HG02798 (cell line): ENCODE measurements around the gene KLC1.

ENCODE experiments used
- ATAC-seq: cut with Tn5 transposase; IDR thresholded peaks from one replicate; pipeline ENCODE4 v1.9.1; 2021; ENCODE audit warnings: mild to moderate bottlenecking; ENCODE audit not compliant: unreplicated experiment, poor library complexity

KLC1 gene

DNA sequence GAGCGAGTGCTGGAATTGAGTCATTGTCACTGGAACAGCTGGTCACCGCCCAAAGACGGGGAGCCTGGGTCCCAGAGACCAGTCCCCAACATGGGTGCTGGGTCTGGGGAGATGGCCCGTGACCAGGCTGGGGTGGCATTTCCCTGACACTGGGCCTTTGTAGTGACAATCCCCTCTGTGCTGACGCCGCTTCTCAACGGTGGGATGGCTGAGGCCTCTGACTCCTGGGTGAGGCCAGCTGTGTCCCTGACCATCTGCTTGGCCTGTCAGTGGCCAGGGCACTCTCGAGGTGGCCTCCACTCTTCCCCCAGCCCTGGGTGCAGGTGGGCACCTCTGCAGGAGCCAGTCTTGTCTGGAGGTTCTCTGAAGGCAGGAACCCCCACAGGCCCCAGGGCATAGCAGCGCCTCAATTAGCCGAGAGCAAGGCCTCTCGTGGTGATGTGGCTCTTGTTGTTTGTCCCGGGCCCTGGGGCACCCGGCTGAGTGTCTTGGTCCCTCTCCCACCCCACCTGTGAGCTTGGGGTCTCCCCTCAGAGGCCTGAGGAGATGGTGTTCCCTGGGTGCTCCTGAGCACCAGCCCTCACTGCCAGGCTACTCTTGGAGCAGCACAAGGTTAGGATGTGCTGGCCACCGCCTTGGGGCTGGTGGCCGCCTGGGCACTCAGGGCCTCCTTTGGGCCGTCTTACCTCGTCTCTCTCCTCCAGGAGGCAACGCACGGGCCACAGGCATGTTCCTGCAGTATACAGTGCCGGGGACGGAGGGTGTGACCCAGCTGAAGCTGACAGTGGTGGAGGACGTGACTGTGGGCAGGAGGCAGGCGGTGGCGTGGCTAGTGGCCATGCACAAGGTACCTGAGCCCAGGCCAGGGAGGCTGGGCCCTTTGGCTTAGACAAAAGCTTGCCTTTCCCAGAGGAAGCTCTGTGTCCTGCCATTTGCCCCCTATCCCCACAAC is 103.2 kb downstream of the KLC1 start:
- ATAC-seq, result no peak

DNA sequence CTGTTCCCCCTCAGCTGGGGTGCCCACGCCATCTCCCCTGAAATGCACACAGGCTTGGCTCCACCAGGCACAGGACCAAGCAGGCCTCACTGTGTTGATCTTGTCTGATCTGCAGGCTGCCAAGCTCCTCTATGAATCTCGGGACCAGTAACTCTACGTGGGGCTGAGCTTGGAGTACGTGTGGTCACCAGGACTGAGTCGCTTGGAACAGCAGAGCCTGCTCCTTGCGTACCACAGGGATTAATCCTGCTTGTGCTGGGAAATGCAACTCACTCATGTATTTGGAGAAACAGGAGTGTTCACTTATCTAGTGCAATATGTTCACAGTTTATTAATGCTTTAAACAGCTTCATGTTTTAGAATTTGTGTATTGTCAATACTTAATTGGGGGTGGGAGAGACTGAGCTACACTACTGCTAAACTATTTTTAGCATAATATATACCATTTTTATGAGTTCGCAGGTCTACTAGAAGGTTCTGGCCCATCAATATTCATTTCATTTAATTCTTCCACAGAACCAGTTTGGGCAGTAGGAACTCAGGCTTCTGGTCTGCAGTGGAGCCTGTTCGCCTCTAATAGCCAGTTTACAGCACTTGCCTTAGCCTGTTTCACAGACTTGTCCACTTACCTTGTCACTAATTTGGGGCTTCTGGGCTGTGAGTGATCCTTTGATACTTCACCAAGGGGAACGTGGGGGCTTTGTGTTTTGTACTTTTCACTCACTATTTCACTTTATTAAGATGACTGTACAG is 104.0 kb downstream of the KLC1 start:
- ATAC-seq, result no peak

DNA sequence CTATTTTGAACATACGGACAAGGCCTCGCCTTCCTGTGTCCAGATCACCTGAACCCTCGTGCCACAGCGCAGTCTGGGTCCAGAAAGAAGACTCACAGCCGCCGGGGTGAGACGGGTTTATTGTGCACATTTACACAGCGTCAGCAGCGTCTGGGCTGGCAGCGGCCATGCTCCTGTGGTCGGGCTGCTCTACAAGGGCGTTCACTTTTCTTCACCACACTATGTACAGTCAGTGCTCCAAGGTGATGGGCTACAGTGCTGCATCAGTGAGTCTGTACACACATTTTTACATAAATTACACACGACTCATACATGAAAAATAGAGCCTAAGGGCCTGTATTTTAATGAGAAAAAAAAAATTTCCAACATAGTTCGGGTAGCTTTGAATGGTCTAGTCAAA is 104.6 kb downstream of the KLC1 start:
- ATAC-seq, result no peak

DNA sequence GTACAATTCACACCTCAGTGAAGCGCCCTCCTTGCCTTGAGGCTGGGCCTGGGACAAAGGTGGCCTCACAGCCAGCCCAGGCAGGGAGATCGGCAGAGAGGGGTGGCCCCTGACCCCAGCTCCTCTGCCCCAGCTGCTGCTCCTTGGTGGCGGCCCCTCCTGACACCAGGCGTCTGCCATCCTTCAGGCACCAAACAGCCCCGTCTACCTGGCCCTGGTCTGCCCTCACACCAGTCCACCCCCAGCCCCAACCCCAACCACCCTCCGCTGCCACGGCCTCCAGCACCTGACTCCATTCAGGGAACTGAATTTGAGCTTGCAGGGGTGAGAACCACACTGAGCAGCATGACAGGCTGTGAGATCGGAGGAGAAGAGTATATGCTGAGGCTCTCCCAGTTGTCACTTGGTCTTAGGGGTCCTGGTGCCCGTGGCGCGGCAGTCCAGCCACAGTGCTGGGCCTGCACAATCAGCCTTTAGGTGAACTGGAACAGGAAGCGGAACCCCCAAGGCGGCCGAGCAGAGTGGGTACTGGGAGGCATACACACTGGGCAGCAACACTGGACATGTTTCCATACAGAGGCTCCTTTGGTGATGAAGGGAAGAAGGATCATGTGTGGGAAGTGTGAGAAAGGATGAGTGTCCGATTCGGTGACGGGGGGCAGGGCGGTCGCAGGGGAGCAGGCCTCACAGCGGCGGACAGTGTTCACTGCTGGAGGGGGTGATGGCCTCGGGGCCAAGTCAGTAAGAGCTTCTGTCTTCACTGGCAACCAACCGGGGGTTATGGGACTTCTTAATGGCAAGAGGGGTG is 105.3 kb downstream of the KLC1 start:
- ATAC-seq, result no peak

DNA sequence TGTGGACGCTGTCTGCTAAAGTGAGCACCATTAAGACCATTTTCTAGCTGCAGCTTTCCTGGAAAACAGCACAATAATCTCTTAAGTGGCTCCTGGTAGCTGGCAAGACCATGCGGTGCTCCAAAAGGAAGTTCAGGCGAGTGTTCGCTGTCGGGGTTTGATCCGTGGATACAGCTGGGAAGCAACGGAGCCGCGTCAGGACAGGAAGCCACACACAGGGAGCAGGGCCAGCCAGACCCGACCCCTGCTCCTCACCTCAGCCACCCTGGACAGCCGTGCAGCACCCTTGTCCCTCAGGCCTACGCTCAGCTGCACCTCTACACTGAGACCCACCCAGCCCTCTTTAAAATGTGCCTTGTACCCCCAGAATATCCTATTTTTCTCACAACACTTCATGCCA is 106.0 kb downstream of the KLC1 start:
- ATAC-seq, result no peak

DNA sequence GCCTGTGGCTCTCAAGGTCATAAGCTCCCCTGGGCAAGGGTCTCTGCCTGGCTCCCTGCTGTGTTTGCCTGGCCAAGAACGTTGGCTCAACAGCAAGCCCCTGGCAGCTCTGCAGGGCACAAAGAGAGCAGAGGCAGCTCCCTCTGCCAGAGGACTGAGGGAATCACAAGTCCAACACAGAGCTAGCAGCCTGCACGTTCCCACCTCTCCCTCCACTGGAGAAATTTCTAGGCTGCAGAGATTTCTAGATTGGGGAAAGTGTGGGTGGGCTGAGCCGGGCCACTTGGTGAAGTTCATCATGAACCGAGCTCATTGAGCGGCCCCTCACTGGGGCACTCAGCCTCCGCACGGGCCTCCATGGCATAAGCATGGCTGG is 106.4 kb downstream of the KLC1 start:
- no peak for ATAC-seq

DNA sequence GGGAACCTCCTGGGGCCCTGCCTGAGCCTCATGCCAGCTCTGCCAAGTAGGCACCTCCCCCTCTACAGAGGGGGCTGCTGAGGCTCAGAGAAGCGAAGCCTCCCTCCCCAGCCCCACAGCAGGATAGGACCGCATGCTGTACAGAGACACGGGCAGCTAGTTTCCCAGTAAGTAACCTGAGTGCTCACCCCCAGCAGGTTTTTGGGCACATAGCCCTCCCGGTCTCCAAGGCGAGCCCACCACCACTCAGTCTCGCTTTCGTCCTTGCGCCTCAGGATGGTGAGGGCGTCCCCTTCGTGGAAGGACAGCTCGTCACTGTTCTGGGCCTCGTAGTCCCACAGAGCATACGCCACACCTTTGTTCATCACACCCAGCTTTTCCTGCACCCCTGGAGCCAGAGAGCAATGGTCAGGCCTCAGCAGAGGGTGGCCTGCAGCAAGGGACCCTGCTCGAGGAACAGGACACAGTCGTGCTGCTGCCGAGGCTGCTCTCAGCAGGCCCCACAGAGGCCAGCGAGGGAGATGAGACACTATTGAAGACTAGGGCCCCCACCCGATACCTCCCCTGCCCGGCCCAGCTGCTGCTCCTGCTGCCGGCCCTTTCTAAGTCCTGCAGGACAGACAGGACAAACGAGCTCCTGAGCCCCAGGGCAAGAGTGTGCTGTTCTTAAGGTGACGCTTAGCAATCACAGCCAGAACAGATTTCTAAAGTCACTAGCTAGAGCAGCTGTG is 107.0 kb downstream of the KLC1 start:
- ATAC-seq, result no peak

DNA sequence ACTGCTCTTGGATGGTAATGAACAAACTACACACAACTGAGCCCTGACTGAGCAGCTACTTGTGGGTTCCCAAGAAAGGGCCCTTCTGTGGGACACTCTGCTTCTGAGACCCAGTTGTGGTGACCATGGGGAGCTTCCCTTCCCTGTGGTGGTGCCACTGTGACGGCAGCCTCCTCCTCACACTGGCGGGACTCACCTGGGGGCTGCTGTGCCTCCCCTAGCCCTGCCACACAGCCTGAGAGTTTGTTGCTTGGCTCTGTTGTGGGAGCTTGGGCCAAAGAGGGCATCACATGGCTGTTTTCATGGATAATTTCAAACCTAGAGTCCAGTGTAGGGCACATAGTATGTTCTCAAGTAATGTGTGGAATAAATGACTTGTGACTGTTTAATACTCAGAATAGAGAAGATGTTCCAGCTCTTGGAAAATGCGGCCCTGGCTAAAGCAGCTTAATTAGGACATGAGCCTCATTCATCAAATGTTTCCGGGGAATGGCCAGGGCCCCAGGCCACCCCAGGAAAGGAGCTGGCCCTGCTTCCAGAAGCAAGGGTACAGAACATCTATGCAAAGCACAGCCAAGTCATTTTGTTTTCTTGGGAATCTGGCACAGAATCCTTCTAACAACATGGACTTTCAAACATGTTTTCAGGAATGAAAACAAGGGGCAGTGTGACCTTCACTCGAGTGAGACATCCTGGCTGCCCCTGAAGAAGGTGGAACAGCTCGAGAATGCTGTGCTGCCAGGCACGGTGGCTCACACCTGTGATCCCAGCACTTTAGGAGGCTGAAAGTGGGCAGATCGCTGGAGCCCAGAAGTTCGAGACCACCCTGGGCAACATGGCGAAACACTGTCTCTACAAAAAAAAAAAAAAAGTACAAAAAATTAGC is 107.8 kb downstream of the KLC1 start:
- ATAC-seq, result no peak

DNA sequence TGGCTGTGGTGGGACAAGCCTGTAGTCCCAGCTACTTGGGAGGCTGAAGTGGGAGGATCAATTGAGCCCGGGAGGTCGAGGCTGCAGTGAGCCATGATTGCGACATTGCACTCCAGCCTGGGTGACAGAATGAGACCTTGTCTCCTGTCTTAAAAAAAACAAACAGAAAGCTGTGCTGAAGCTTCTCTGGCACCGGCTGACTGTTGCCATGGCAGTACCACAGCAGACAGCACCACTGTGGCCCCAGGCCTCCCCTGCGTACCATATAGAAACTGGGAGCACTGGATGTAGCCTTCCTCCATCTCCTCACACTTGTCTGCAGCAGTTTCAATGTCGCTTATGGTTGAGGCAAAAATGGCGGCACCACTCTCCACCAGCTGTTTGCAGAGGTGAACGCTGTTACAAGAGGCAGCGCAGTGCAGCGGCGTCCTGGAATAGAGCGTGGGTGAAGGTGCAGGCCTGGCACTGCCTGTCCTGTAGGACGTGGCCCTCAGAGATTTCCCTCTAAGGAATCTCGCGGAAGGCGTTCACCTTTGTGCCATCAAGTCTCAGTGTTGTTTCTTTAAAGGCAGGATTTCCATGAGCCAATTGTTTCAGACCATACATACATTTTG is 108.5 kb downstream of the KLC1 start:
- no peak for ATAC-seq

DNA sequence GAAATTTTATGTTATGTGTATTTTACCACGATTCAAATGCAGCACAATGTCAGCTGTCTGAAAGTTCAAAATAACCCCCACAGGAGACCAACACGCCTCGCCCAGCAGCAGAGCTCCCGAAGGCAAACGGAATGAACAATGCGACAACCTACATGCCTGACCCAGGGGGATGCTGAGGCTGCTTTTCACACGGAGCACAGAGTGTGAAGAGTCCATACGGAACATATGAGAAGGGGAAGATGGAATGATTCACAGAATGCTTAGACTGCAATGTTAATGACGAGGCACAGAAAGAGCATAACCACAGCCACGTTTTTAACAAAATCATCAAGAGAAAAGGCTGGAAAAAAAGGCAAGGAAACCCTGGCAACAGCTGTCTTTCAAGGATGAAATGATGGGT is 109.2 kb downstream of the KLC1 start:
- ATAC-seq, result no peak

DNA sequence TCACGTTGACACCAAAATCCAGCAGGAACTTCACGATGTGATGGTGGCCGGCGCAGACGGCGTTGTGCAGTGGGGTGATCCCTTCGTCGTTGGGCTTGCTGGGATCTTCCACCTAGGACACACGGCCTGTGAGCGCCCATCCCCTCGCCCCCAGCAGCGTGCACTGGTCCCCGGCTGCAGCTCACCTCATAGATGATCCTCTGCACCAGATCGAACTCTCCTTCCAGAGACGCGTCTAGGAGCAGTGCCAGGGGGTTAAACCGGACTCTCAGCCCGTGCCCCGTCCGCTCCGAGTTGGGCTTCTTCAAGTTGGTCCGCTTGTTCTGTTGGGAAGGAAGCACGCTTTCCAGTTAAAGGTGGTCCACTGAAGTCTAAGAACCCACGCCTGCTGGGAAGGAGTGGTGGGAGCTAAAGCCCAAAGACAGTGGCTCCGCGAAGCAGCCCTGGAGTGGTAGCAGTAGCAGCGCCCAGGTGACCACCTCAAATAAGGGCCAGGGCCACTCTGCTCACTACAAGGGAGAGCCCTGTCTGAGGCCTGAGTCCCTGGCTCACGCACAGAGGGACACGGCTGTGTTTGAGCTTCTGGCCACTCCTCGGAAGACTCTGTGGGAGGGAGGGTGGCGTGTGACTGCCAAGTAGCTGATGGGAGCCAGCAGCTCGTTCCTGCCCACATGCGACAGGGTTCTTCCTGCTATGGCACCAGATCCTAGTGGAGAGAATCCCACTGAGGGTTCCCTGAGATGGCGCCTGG is 109.9 kb downstream of the KLC1 start:
- ATAC-seq, result no peak

DNA sequence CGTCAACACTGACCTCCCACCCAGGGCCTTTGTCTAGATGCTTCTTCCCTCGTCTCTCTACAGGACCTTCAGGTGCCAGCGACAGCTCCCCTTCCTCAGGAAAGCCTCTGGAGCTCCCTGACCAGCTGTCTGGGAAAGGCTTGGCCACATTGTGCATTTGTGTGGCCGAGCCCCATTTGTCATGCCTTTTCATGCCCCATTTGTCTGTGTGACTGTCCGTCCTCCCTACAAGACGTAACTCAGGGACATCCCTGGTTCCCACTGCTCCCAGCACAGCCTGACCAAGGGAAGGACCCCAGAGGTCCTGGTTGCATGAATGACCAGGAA is 110.4 kb downstream of the KLC1 start:
- ATAC-seq, result no peak

DNA sequence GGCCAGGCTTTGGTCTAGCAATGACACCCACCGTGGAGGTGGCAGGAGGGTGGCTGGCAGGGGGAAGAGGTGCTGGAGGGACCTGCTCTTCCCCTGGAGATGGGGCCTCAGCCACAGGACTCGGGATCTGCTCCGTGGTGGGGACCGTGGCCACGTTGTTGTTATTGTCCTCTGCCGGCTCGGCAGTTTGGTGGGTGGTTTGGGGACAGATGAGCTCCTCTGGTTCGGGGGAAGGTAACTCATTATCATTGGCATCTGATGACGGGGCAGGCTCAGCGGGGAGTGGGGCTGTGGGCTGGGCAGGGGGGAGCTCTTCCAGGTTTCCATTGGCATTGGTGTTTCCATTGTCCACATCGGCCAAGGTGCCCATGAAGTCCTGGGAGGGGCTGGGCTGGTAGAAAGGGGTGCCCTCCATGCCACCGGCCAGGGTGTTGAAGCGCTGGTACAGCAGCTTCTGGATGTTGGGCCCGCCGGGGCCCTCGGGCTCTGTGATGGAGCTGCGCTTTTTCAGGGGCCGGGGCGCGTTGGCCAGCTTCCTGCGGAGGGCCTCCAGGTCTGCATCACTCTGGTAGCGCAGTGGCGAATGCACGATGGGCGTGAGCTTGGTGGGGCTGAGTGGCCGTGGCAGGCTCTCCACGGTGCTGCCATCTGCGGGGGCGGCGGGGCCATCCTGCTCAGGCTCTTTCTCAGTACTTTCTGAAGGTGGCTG is 110.9 kb downstream of the KLC1 start:
- ATAC-seq, result no peak

DNA sequence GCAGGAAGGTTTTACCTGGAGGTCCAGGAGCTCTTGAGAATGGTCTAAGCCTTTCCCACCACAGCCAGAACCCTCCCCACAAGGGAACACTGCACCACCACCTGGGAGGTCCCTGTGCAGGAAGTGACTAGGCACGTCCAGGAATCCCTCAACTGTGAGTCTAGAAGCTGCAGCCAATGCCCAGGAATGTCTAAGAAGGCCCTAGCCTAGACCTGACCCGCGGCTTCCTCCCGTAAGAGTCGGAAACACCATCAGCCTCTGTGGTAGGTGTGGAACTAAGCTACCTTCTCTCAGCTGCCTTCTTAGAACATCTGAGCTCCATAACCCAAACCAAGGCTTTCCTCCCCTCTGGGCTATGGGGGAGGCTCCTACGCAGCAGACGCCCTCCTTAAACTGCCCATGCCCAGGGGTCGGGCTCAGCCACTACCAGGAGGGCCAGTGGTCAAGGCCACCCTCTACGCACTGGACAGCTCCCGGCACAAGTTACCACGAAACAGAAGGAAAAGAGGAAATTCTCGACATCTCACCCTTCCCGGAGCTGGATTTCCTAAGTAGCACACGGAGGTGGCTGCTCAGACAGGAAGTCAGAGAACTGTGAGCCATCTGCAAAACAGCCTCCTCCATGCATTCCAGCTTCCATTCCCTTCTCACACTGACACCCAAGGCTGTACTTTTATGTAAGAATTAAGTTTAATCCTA is 112.1 kb downstream of the KLC1 start:
- ATAC-seq, result no peak

DNA sequence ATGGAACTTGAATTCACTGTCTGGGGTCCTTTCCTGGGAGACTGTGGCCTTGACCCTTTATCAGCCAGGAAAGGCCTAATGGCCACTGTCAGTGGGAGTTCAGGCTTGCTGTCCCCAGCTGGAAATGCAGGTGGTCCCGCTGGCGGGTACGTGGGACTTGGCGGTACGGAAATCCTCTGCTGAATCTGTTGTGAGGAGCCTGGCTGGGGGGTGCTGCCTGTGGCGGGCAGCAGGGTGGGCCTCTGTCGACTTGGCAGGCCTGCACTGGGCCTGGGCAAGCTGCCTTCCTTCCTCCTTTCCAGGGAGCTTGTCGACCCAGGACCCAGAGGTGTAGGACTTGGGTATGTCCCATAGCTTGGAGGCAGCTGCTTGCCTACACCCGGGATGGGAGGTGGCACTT is 112.9 kb downstream of the KLC1 start:
- no peak for ATAC-seq

DNA sequence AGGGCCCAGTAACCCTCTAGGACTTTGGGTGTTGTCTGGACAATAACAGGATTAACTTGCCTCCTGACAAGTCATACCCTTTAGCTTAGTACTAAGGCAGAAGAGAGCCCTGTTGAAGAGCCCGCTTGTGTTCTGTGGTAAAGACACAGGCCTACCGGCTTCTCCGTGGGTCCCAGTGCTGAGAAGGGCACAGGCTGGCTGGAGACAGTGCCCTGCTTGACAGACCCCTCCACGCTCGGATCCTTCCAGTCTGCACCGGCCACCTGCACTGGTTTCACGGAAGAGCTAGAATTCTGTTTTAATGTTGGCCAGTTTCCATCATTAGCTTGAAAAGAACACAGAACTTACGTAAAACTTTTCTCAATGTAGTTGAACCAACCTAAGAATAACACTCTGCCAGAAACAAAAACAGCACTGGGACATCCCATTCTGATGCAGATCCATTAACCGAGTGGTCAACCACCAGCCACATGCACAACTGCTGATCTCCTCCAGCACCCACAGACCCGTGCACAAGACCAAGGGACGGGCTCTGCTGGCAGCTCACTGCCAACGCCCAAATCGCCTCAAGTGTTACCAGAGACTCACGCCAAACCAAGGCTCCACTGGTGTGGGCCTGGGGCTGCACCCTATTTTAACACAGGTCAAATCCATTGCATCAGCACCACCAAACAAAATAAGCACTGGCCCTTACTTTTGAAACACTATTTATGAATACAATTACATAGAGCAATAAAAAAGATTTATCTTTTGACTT is 113.7 kb downstream of the KLC1 start:
- no peak for ATAC-seq
